ENCODE measurements around the gene BEGAIN.

Gene BEGAIN

GRCh38 chr14:100601064-100601463, 13.8 kb upstream of the BEGAIN start:
- DNase-seq (ENCODE audit: low read depth), result no peak

- no peak for DNase-seq (ENCODE audit: low read depth)
These were observed 12.8 kb upstream of the BEGAIN start for GRCh38 chr14:100599981-100600380.

- DNase-seq (ENCODE audit: low read depth), result no peak
These were observed 7.4 kb upstream of the BEGAIN start for GRCh38 chr14:100594625-100594951.

DNA sequence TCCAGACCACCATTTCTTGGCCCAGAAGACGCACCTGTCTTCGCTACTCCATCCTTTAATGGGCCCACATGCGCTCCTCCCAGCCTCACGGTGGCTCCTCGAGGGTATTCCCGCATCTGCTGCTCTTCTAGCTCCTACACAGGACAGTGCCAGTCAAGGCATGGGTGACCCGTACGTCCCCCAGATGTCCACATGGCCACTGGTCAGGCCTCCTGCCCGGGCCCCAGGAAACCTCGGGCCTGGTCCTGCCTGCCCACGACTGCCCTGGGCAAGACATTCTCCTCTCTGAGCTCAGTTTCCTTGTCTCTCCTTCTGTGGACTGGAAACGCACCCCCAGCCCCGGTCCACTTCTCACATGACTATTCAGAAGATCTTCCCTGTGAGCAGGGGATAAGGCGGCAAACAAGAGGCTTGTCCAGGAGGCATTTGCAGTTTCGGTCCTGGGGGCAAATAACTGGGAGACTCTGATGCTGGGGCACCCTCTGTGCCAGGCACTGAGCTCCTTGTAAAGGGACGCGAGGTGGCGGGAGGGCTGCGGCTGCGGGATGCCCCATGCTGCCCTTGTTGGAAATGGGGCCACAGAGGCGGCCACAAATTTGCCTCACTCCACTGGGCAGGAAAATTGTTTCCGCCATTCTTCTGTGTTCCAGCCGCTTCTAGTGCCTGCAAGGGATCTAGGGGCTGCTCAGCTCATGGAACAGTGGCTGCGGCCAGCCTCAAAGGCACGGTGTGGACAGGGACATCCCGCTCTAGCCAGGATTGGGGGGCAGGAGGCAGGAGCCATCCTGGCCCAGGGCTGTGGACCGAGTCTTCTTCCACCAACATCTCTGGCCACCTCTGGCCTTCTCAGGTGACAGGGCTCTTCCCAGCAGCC, 6.8 kb upstream of the BEGAIN start:
- no peak for DNase-seq (ENCODE audit: low read depth)

- no peak for DNase-seq (ENCODE audit: low read depth)
These were observed 5.8 kb upstream of the BEGAIN start for GRCh38 chr14:100592972-100593371.

- DNase-seq (ENCODE audit: low read depth), result no peak
These were observed 5.3 kb upstream of the BEGAIN start for GRCh38 chr14:100592461-100592891.

DNA sequence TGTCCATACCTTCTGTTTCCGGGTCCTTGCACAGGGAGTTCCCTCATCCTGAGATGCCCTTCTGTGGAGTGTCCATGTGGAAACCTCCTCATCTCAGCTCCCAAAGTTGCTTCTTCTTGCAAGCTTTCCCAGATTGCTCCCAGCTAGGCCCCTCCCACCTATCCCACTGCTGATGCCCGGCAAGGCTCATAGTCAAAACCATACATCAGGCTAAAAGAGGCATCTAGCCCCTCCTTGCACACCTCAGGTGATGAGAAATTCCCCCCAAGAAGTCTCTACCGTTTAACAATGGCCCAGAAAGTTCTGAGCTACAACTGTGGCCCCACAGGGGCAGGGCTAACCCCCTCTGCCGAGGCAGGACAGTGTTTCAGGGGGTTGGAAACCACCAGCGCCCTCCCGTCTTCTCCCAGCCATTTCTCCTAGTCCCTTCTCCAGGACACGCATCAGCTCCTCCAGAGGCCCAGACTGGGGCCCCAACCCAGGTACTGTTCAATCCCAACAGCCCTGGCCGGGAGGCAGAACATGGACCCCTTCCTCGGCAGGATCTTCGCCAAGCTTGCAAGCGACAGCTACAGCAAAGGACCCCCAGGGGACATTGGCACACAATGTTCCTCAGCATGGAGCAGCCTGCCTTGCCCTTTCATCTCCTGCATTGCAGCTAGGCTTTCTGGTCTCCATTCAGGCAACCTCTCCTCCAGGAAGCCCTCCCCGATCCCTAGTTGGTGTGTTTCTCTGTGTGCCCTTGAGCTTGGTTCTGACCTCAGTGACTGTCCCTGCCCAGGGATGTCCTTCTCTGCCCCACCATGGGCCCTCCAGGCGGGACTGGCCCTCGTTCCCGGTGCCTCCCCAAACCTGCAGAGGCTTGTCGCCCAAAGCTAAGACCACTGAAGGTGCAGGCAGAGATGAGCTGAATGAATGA, 4.5 kb upstream of the BEGAIN start:
- no peak for DNase-seq (ENCODE audit: low read depth)

- no peak for DNase-seq (ENCODE audit: low read depth)
These were observed 3.7 kb upstream of the BEGAIN start for GRCh38 chr14:100590726-100591452.

DNA sequence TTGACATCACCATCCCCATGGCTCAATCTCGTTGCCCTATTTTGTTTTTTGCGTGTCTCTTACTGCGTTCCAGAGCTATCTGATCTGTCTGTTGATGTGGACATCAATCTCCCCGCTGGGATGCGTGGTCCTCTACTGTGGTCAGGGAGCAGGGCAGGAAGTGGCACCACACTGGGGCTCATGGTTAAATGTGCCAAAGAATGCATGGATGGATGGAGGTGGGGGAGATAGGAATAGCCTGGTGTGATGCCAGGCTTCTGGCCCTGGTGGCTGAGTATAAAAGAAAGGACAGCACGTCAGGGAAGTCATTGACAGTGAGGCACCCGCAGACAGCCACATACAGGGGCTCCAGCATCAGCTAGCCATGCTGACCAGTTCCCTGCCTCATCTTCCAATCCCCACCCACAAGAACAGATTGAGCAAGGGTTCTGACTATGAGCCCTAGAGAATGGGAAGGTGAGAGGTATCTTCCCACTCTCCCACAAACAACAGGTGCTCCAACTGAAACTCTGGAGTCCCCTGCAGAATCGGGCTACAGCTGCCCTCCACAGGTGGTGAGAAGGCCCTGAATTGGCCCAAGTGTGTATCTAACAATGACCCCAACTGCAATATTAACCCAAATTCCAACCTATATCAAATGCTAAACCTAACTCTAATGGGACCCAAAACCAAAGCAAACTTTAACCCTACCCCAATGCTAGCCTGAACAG, 2.7 kb upstream of the BEGAIN start:
- no peak for DNase-seq (ENCODE audit: low read depth)

DNA sequence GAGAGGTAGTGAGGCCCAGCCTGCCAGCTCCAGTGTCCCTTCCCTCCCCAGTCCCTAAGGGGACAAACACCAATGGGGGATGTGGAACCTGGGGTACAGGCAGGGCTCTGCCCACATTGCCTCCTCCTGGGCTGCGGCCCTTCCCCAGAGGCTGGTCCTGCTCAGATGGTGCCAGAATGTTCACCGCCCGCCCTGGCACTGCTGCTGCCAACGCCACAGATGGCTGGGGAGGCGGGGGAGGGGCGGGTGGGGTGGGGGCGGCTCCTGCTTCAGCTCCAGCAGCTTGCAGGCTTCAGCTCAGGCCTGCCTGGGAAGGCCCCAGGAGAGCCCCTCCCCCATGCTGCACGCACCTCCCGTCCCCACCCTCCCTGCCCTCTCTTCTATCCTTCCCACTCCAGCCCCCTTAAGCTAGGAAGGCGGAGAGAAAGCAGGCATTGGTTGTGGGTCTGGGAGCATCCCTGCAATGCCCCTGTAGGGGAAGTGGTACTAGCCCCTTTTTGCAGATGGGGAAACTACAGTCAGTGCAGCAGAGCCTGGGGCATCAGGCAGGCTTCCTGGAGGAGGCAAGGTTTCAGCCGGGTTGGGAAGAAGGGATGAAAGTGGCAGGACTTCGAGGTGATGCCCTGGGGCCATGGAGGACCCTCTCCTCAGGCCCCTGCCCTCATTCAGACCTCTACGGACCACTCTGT, 2.0 kb upstream of the BEGAIN start:
- no peak for DNase-seq (ENCODE audit: low read depth)

GRCh38 chr14:100588671-100589070, 1.5 kb upstream of the BEGAIN start:
- no peak for DNase-seq (ENCODE audit: low read depth)

GRCh38 chr14:100587763-100588411, 670 bp upstream of the BEGAIN start:
- DNase-seq (ENCODE audit: low read depth), result no peak

- DNase-seq (ENCODE audit: low read depth), result no peak
These were observed 673 bp downstream of the BEGAIN start for GRCh38 chr14:100586403-100587085.

GRCh38 chr14:100586153-100586402, 1.1 kb downstream of the BEGAIN start:
- DNase-seq (ENCODE audit: low read depth), result no peak

DNA sequence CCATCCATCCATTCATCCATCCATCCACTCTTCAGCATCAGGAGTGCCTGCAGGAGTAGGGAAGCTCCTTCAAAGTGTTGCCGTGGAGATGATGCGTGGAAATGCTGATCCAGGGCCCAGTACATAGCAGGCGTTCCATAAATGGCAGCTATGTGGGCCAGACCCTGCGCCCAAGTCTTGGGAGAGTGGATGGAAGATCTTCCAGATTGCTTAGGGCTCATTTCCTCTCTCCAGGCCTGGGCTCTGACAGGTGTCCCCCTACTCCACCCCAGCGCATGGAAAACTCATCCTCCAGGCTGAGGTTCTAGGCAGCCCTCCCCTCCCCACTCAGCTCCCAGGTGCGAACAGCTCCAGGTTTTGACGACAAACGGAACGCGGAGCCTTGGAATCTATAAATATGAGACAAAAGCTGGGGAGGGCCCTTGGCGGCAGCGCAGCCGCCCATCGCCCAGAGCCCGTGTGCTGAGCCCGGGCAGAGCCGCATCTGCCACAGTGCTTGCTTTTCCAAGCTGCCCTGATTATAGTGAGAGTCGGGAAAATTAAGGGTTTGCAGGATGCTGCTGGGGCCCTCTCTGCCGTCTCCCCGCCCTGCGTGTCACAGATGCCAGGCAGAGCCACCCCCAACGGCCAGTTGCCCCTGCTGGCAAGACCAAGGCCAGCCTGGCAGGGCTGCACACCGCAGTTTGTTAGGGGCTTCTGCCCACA, 1.6 kb downstream of the BEGAIN start:
- no peak for DNase-seq (ENCODE audit: low read depth)

GRCh38 chr14:100584056-100585031, 2.9 kb downstream of the BEGAIN start:
- DNase-seq (ENCODE audit: low read depth), result no peak

DNA sequence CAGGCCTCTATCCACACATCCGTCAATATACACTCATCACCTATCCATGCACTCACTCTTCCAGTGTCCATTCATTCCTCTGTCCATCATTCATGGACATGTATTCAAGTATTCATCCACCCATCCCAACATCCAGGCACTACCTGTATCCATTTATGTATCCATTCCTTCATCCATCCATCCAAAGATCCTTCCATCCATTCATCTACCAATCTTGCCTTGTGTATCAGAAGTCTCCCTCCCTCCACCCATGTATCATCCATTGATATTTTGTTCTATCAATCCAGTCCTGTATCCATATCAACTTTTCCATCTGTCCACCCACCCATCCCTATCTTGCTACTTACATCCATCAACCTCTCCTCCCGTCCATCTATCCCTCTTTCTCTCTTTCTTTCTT, 4.0 kb downstream of the BEGAIN start:
- no peak for DNase-seq (ENCODE audit: low read depth)

DNA sequence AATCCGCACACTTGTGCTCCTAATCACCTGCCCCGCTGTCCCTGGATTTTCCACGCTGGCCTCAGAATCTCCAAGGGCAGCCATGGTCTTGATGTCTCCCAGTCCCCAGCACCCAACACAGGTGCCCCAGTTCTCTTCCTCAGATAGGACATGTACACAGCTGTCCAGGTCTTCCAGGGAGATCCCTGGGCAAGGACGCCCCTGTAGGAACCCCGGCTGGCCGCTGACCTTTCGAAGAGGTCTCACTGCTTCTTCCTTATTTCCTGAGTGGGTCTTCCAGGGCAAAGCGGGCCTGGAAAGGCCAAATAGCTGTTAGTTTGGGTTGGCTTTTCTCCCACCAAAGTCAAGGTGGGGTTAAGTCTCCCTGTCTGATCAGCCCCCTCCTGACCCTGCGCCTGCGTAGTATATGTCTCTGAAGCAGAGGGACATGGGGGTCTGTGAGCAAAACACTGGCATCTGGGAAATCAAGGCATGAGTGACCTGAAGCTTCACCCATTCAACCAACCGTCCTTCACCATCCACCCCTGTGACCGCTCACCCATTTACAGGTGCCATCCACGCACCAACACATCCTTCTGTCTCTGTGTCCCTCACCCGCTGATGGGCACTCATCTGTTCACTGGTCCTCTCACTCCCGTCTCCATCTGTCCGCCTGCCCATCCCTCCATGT, 4.6 kb downstream of the BEGAIN start:
- DNase-seq (ENCODE audit: low read depth), result no peak
